Gastrocnemius medialis (tissue), 4 donors: ENCODE data around the gene ZNF277. TPM values are rescaled to one million over a fixed set of nuclear protein-coding genes. Genes with fewer than 3 reads are reported as not detected.

ENCODE experiments used
- ATAC-seq, 2 donors: fragments of 150-250 bp; one replicate each; pipeline ENCODE4 v1.9.1; 2016
- DNase-seq, 2 donors: peaks; one replicate each; pipeline ENCODE4 v3.0.0-alpha.2; 2019
- H3K27ac ChIP-seq, 4 donors: fragments of 200-600 bp; sonication (generic); 1 replicate in 1 of 4; 2 replicates in 3 of 4; pipeline ENCODE4 v1.5.1; 2016 to 2018; ENCODE audit warnings: mild to moderate bottlenecking in 2 of 4, moderate library complexity in 1 of 4
- H3K27me3 ChIP-seq, 3 donors: fragments of 200-600 bp; sonication (generic) in 2 of 3; 1 replicate in 1 of 3; 2 replicates in 2 of 3; pipeline versions ENCODE4 v1.5.1 to v1.6.0; 2016 to 2019; ENCODE audit warnings: mild to moderate bottlenecking in 1 of 3, moderate library complexity in 1 of 3
- H3K36me3 ChIP-seq, 2 donors: fragments of 200-600 bp; sonication (generic) in 1 of 2; one replicate each; pipeline ENCODE4 v1.5.1; 2017 to 2018
- H3K4me1 ChIP-seq, 2 donors: fragments of 200-600 bp; sonication (generic) in 1 of 2; one replicate each; pipeline ENCODE4 v1.5.1; 2016 to 2017; ENCODE audit warnings: mild to moderate bottlenecking in 2 of 2
- H3K4me3 ChIP-seq, 4 donors: fragments of 200-600 bp; sonication (generic) in 3 of 4; 1 replicate in 1 of 4; 2 replicates in 3 of 4; pipeline ENCODE4 v1.5.1; 2016 to 2019; ENCODE audit warnings: mild to moderate bottlenecking in 2 of 4
- H3K9me3 ChIP-seq, 3 donors: fragments of 200-600 bp; sonication (generic) in 2 of 3; 1 replicate in 1 of 3; 2 replicates in 2 of 3; pipeline ENCODE4 v1.5.1; 2016 to 2019
- CTCF ChIP-seq, 5 experiments: fragments of 450-650 bp in 3 of 5; fragments of 200-600 bp in 2 of 5; sonication (generic) in 2 of 5; IDR thresholded peaks in 4 of 5; conservative IDR thresholded peaks in 1 of 5; 1 replicate in 4 of 5; 2 replicates in 1 of 5; pipeline ENCODE4 v1.5.1; 2016 to 2019; ENCODE audit warnings: antibody characterized with exemption in 5 of 5, mild to moderate bottlenecking in 3 of 5, moderate library complexity in 3 of 5
- POLR2A ChIP-seq, 2 donors: fragments of 450-650 bp; IDR thresholded peaks; one replicate each; pipeline ENCODE4 v1.6.1; 2017; ENCODE audit warnings: antibody characterized with exemption in 2 of 2, mild to moderate bottlenecking in 2 of 2, moderate library complexity in 2 of 2
- in situ Hi-C, 4 donors: fragments of 200-750 bp; cut with MboI; loops; one replicate each; pipeline versions ENCODE4 v1.15.0 to v1.8.0; 2017; ENCODE audit warnings: low sequenced_read_pairs in 4 of 4
- intact Hi-C: fragments of 100-400 bp; cut with DNase I; formaldehyde crosslinking; loops from one replicate; pipeline ENCODE4 v1.15.1; 2023; ENCODE audit warnings: low total_unique reads
- total RNA-seq, 4 donors: library from RNA; depleted of rRNA; stranded (reverse); fragments of >200 nt; gene quantifications; one replicate each; pipeline versions ENCODE4 v1.1.0 to v1.2.3, GENCODE V29; 2016

The ZNF277 gene
- total RNA-seq, 4 donors from 2014 or later, result 12.2 to 16.5 (median 15.0) TPM

GRCh38 chr7:112160771-112161150, 45.7 kb upstream of the ZNF277 start:
- intact Hi-C loops, result no loop called here

DNA sequence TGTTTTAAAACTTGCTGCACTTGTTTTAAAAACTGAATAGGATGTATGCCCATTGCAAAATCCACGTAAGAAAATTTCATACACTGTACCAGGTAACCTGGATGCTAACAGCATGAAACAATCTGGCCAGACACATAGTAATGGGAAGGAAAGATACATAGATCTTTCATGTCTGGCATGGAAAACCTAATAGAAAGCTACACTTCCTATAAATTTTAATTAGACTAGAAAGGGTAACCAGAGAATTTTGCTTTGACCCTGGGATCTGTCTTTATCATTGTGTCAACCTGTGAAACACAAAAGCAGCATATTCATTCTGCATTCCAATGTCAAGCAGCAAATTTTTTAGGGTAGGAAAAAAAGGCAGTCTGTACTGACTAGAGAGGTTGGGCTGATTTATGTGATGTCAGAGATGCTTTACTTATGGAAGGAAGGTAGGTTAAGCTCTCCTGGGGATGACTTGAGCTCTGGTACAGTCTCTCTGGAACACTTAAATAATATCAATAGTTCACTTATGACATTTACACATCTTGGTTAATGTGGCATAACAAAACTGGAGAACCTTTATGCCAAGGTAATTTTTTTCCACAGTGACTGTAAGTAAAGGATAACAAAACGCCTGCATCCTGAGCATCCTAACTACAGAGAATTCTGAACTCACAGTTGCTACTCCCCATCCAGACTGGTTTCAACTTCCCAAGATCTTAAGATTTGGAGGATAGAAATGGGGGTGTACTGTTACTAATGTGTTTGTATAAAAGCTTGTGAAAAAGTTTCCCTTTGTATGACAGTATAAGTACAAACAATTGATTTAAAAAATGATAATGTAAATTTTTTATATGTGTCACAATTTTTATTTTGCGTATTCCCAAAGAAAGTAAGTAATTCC, 45.0 kb upstream of the ZNF277 start:
- no peak for DNase-seq
- H3K9me3 ChIP-seq, result no peaks in the 10 kb centered on the region
- no peaks in the 10 kb centered on the region for H3K36me3 ChIP-seq
- no peak for TF ChIP-seq POLR2A (IDR thresholded peaks at IDR 0.05)
- TF ChIP-seq CTCF (IDR thresholded peaks at IDR 0.05 in 4 of 5, conservative IDR thresholded peaks at IDR 0.05 in 1 of 5), result no peak
- H3K27ac ChIP-seq, result peak overlapping the region in 3 of 4 donors; percentile 8 to 67 (median 44)
- no peak for ATAC-seq
- in situ Hi-C loops, result no loop called here
- no peaks in the 10 kb centered on the region for H3K27me3 ChIP-seq
- no peak overlapping the region for H3K4me3 ChIP-seq
- intact Hi-C loops, result no loop called here
- H3K4me1 ChIP-seq, result peaks cover 33 to 55% of the 10 kb centered on the region in 2 donors

More at GRCh38 chr7:112160771-112161150, 45.7 kb upstream of the ZNF277 start:
- DNase-seq (no peak), ATAC-seq (peak in 1 of 2 donors; percentile 33)
- H3K27ac ChIP-seq, result peak overlapping the region in 3 of 4 donors; percentile 8 to 67 (median 44)
- H3K27me3 ChIP-seq, result no peaks in the 10 kb centered on the region
- no peak for TF ChIP-seq CTCF (IDR thresholded peaks at IDR 0.05 in 4 of 5, conservative IDR thresholded peaks at IDR 0.05 in 1 of 5)
- no peak for TF ChIP-seq POLR2A (IDR thresholded peaks at IDR 0.05)
- no peak overlapping the region for H3K4me3 ChIP-seq
- H3K36me3 ChIP-seq, result no peaks in the 10 kb centered on the region
- no peaks in the 10 kb centered on the region for H3K9me3 ChIP-seq
- in situ Hi-C loops, result no loop called here
- peaks cover 33 to 55% of the 10 kb centered on the region in 2 donors for H3K4me1 ChIP-seq

DNA sequence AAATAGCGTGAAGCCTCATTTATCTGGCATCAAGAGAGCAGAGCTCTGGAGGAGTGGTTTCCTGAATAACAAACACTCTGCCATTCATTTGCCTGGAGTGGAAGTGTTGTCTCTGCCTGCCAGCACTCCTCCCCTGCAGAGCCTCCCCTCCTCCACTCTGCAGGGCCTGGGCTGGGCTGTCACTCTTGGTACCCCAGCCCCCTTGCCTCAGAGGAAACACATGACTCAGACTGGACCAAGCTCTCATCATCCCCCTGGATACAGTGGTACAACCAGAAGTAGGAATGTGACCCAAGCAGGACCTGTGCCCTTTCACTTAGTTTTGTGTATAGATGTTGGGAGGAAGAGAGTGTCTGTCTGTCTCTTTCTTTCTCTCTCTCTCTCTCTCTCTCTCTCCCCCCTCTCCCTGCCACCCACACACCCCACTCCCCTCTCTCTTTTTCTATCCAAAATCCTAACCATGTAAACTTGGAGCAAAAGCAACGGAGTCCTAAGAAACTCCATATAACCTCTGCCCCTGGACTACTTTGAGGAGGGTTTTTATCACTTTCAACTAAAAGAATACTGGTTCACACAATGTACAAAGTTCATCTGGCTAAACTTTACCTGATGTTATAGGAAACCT, 44.2 kb upstream of the ZNF277 start:
- DNase-seq, result no peak
- no peak for TF ChIP-seq POLR2A (IDR thresholded peaks at IDR 0.05)
- Histone ChIP-seq H3K9me3 (no peaks in the 10 kb centered on the region), H3K27me3 (no peaks in the 10 kb centered on the region), H3K27ac (peak overlapping the region in 2 of 4 donors; percentile 45 to 67), H3K4me3 (no peak overlapping the region), H3K4me1 (peaks cover 32 to 54% of the 10 kb centered on the region in 2 donors), H3K36me3 (no peaks in the 10 kb centered on the region)
- in situ Hi-C loops (no loop called here), intact Hi-C loops (no loop called here)
- no peak for ATAC-seq

DNA sequence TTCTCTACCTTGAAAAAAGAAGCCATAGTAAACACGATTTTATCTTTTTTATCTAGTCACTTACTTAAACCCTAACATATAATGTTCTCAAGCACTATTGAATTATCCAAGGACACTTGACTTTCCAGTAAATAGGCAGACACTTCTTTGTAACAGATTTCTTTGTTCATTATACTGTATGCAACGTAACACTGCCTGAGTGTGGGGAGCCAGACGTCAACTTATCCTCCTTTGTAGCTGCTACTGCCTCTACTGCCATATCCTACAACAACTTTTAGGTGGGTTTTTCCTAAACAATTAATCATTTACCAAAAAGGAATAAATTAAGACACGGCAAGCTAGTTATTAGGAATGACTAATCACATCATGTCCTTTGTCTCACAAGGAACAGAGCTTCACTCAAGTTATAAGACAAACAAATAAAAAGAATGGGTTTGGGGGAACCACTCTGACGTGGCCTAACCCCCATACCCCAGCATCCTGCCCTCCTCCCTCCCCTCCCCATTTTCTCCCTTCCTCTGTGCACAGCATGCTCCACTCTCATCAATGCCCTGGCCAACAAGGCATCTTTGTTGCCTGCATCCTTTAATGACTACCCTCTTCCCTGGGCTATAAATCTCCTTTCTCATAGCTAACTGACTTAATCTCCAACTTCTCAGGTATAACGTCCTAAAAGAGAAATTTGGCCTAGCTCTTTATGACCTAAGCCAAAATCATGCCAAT, 43.5 kb upstream of the ZNF277 start:
- TF ChIP-seq POLR2A (IDR thresholded peaks at IDR 0.05), result no peak
- TF ChIP-seq CTCF (IDR thresholded peaks at IDR 0.05 in 4 of 5, conservative IDR thresholded peaks at IDR 0.05 in 1 of 5), result no peak
- peak overlapping the region in 3 of 4 donors; percentile 28 to 45 (median 41) for H3K27ac ChIP-seq
- DNase-seq (no peak), ATAC-seq (no peak)
- H3K4me3 ChIP-seq, result no peak overlapping the region
- in situ Hi-C loops (no loop called here), intact Hi-C loops (no loop called here)
- no peaks in the 10 kb centered on the region for H3K9me3 ChIP-seq
- H3K36me3 ChIP-seq, result no peaks in the 10 kb centered on the region
- no peaks in the 10 kb centered on the region for H3K27me3 ChIP-seq
- peaks cover 31 to 51% of the 10 kb centered on the region in 2 donors for H3K4me1 ChIP-seq
